ENCODE data around the gene RNF157. TPM values are rescaled to one million over a fixed set of nuclear protein-coding genes. Genes with fewer than 3 reads are reported as not detected.

The RNF157 gene
- total RNA-seq, 2 experiments from 2014 or later = 16.0 to 21.1 TPM

- CTCF ChIA-PET = interaction anchor here (0.7 to 2.9 kb wide), 6 partner anchors 10 to 148 kb away, joined by 3 to 13 read pairs (median 4); no protein-coding TSS in a partner anchor
- POLR2A ChIA-PET = no interaction called here
Measured at GRCh38 chr17:76134911-76135809, 105.1 kb downstream of the RNF157 start.

GRCh38 chr17:76132574-76133338 is 107.5 kb downstream of the RNF157 start:
- CTCF ChIA-PET = interaction anchor here (0.6 to 2.9 kb wide), 6 partner anchors 11 to 147 kb away, joined by 3 to 13 read pairs (median 4); no protein-coding TSS in a partner anchor
- POLR2A ChIA-PET = no interaction called here

GRCh38 chr17:76131692-76132573 is 108.4 kb downstream of the RNF157 start:
- ChIA-PET CTCF (interaction anchor here (0.8 to 1.8 kb wide), 4 partner anchors 10 to 48 kb away, joined by 3 to 5 read pairs (median 4); no protein-coding TSS in a partner anchor), POLR2A (no interaction called here)

DNA sequence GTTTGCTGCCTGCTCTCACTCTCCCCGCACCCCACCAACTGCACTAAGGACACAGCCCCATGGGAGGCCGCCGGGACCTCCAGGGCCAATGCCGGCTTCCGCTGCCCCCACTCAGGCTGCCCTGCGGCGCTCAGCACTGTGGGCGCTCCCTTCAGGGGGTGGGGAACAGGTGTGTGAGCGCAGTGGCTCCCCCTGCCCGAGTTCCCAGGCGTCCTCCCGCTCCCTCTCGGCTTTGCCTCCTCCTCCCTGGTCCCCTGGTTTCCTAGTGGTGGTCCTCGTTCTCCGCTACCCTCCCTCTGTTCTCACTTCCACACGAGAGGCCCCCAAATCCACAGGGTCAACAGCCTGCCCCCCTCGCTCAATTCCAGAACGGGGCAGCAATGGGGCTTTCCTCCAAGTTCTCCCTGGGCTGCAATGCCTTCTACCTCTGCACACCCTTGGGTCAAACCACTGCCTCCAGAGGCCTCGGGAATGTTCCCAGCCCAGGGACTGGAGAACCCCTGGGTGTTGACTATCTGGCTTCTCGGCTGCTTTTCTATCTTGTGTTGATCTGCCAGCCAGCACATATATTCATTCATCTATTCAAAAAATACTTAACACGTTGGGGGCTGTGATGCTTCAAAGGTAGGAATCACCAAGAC is 109.1 kb downstream of the RNF157 start:
- ChIA-PET CTCF (interaction anchor here (0.5 to 0.8 kb wide), 2 partner anchors 10 to 63 kb away, joined by 3 read pairs; no protein-coding TSS in a partner anchor), POLR2A (no interaction called here)

DNA sequence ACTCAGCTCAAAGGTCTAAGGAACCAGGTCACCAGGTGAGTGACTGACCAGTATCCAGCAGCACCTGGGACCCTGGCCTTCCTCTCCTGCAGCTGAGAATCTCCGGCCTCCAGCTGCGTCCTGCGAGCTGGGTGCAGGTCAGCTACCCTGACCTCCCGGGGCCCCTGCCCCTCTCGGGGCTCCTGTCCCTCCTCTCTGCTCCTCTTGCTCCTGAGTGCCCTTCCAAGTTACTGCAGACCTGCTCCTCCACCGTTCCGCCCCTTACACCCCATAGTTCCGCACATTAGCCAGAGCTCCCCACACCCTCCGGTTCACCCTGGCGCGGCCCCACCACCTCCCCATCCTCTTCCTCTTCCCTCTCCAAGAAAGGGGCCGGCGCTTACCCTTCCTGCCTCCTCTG is 109.8 kb downstream of the RNF157 start:
- ChIA-PET CTCF (interaction anchor here (0.5 to 1.6 kb wide), 3 partner anchors 9 to 149 kb away, joined by 3 to 5 read pairs (median 5); no protein-coding TSS in a partner anchor), POLR2A (no interaction called here)

DNA sequence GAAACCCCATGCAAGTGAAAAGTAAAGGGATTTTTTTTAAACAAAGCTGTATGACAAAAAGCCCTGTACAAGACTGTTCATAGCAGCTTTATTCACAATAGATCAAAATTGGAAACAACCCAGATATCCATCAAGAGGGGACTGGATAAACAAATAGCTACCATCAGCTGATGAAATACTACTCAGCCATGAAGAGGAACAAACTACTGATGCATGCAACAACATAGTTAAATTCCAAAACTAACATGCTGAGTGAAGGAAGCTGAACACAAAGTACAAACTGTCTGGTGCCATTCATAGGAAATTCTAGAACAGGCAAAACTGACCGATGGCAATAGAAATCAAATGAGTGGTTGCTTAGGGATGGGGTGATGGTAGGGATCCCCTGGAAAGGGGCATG is 114.4 kb downstream of the RNF157 start:
- ChIA-PET POLR2A (interaction anchor here (0.6 kb wide), 1 partner anchor 66 kb away, joined by 3 read pairs; no protein-coding TSS in a partner anchor), CTCF (interaction anchor here (0.8 to 4.7 kb wide), 8 partner anchors 9 to 272 kb away, joined by 3 to 22 read pairs (median 4); no protein-coding TSS in a partner anchor)

DNA sequence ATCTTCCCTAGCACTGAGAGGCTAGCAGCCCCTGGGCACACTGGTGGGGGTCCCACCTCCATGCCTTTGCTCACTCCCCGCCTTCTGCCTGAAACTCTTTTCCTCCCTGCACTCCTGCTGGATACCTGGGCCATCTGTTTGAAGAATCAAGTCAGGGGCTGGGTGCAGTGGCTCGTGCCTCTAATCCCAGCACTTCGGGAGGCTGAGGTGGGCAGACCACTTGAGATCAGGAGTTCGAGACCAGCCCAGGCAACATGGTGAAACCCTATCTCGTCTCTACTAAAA is 115.0 kb downstream of the RNF157 start:
- CTCF ChIA-PET = interaction anchor here (1.3 to 4.7 kb wide), 3 partner anchors 10 to 154 kb away, joined by 4 to 22 read pairs (median 6); no protein-coding TSS in a partner anchor
- POLR2A ChIA-PET = interaction anchor here (1.3 kb wide), 1 partner anchor 154 kb away, joined by 3 read pairs; no protein-coding TSS in a partner anchor

DNA sequence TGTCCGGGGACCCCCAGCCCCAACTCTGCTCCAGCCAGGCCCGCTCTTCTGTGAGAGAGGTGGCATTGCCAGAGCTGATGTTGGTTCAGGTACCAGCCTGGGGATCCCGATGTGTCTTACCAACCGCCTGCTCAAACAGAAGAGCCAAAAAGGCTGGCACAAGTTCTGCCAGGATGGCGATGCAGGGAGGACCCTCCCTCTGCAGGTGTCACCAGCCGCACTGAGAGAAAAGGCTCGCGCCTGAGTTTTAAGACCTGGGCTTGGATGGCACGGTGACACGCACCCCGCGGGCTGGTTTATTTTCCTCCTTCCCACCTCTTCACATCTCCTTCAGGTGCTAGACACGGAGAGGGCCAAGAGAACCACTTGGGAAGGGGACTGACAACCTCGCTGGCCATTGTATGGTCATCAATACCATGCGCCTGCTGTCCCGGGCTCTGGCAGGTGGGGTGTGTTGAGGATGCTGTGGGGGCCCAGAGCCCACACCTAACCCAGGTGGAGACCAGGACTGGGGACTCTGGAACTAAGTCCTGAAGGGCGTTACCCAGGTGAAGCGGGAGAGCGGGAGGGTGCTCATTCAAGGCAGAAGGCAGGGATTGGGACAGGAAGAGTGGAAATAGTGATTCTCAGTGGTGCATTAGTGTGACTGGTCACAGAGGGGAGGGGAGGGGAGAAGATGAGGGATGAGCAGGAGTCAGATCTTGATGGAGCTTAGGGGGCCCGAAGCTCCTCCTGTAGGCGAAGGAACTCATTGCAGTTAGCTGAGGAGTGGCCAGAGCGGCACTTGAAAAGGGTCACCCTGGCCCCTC is 115.5 kb downstream of the RNF157 start:
- ChIA-PET POLR2A (interaction anchor here (1.0 to 1.3 kb wide), 2 partner anchors 149 to 155 kb away, joined by 3 read pairs; no protein-coding TSS in a partner anchor), CTCF (interaction anchor here (1.3 to 11.9 kb wide), 5 partner anchors 10 to 155 kb away, joined by 3 to 122 read pairs (median 6); no protein-coding TSS in a partner anchor)

DNA sequence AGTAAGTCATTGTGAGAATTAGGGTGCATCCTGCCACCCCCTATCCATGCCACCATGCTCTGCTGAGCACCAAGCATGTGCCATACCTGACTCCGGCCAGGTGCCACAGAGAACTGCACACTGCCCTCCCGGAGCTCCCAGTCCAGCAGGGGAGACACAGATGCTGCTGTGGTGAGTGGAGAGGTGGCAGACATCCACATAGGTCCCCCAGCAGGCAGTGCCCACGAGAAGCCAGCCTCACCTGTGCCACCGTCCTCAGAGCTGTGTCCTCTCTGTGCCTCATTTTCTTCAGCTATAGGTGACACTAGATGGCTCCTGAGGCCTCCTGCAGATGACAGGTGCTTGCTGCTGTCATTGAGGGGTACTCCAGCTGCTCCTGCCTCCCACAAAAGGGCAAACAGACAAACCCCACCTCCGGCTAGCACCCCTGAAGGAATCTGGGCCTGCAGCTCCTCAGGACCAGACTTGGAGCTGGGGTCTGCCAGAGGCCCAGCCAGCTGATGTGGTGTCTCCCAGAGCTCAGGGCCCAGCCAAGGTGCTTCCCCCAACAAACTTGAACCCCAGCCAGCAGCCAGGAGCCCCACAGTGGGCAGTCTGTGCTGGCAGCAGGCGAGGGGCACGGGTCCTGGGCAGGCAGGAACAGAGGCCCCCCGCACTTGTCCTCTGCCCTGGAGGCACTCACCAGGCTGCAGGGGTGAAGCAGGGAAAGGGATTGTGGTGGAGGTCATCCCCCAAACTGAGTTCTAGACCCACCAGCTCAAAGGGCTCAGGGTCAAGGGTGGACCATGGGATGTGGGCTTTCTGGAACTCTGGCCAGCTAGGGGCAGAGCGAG is 116.3 kb downstream of the RNF157 start:
- ChIA-PET CTCF (interaction anchor here (1.1 to 11.9 kb wide), 5 partner anchors 9 to 156 kb away, joined by 3 to 122 read pairs (median 6); no protein-coding TSS in a partner anchor), POLR2A (interaction anchor here (0.6 to 1.3 kb wide), 5 partner anchors 144 to 262 kb away, joined by 3 to 6 read pairs (median 4); no protein-coding TSS in a partner anchor)

GRCh38 chr17:76123191-76123499 is 117.1 kb downstream of the RNF157 start:
- ChIA-PET POLR2A (interaction anchor here (0.6 to 1.2 kb wide), 3 partner anchors 145 to 262 kb away, joined by 4 to 6 read pairs (median 4); no protein-coding TSS in a partner anchor), CTCF (interaction anchor here (0.7 to 11.9 kb wide), 6 partner anchors 8 to 472 kb away, joined by 3 to 122 read pairs (median 6); no protein-coding TSS in a partner anchor)

DNA sequence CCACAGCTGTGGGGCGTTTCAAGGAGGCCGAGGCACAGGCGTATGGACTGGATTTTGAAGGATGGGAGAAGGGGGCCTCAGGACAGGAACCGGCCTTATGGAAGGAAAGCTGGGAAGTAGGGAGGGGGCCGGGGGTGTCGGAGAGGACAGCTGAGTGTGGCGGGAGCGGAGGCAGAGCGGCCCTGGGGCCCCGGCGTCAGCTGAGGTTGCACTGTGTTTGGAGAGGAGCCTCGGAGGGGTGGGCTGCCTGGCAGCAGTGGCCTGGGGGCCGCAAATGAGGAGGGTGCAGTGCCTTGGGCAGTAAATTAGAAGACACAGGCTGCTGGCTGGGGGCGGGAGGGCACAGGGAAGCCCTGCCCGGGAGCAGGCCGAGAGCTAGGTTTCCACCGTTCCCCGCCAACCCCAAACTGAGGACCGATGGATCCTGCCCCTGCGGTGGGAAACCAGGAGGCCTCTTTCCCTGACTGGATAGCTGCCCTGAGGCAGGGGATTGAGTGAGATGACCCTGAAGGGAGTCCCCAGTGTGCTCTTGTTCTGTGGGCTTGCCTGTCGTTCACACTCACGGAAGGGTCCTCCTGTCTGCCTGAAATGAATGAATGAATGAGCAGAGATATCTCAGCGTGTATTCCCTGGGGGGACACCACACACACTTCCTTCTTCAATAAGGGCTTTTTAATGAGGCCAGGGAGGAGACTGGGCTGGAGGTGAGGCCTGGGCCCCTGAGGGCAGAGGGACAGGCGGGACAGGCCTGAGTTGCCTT is 117.7 kb downstream of the RNF157 start:
- ChIA-PET POLR2A (interaction anchor here (1.2 kb wide), 1 partner anchor 157 kb away, joined by 4 read pairs; no protein-coding TSS in a partner anchor), CTCF (interaction anchor here (0.6 to 11.9 kb wide), 11 partner anchors 8 to 472 kb away, joined by 3 to 122 read pairs (median 7); no protein-coding TSS in a partner anchor)

DNA sequence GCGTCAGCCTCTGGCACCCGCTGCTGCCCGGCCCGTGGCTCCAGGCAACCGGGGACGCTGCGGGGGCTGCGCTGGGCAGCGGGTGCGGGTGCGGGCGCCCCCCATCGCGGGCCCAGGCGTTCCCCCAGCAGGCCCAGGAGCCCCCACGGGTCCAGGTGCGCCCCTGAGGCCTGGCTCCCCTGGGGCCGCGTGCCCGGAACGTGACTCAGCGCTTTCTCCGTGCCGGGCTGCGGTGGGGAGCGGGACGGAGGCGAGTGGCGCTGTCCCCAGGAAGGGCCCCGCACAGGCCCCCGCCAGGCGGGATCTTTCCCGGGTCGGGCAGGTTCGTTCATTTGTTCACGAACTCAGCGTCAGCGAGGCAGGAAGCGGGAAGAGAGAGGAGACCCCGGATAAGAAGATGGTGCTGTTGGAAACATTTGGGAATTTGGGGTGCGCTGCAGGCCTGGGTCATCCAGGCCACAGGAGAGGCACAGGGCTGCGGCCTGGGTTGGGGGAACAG is 118.3 kb downstream of the RNF157 start:
- ChIA-PET POLR2A (interaction anchor here (0.7 to 1.0 kb wide), 2 partner anchors 58 to 126 kb away, joined by 3 read pairs; no protein-coding TSS in a partner anchor), CTCF (interaction anchor here (0.6 to 11.9 kb wide), 43 partner anchors 8 to 276 kb away, joined by 3 to 122 read pairs (median 4); partner anchors contain the start of genes EXOC7, FOXJ1 and TRIM65)

DNA sequence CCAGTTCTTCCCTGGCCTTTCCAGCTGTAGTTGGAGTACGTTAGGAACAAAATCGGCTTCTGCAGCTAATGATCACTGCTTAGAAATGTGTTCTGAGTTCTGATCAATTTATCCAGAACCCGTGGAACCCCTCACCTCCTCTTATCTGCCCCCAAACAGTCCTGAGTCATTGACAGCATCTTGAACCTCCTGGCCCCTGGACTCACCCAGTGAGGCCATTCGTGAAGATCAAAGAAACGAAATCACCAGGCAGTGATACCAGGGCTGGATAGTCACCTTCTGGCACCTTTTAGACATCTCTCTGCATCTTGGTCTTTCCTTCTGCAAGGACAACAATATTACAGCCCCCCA is 119.7 kb downstream of the RNF157 start:
- ChIA-PET POLR2A (interaction anchor here (1.9 kb wide), 1 partner anchor 148 kb away, joined by 16 read pairs; no protein-coding TSS in a partner anchor), CTCF (interaction anchor here (0.7 to 11.9 kb wide), 29 partner anchors 9 to 508 kb away, joined by 3 to 122 read pairs (median 5); partner anchors contain the start of genes EXOC7 and TRIM65)

- ChIA-PET POLR2A (interaction anchor here (0.6 to 1.9 kb wide), 2 partner anchors 149 to 254 kb away, joined by 3 to 16 read pairs; no protein-coding TSS in a partner anchor), CTCF (interaction anchor here (0.5 to 11.9 kb wide), 12 partner anchors 8 to 179 kb away, joined by 3 to 122 read pairs (median 4); partner anchors contain the start of gene EXOC7)
Measured at GRCh38 chr17:76119409-76120371, 120.6 kb downstream of the RNF157 start.

Measured in activated CD8-positive, alpha-beta memory T cell treated with anti-CD3 and anti-CD28 coated beads for 36 hours (primary cell).